Measurements from ENCODE around the gene CARD9. TPM values are rescaled to one million over a fixed set of nuclear protein-coding genes. Genes with fewer than 3 reads are reported as not detected.

The CARD9 gene
- total RNA-seq, 1 experiment from 2014 or later = 1.2 TPM

- no peaks in the 10 kb centered on the region for H3K27me3 Mint-ChIP-seq (ENCODE audit: unreplicated experiment)
- H3K27ac Mint-ChIP-seq (ENCODE audit: unreplicated experiment) = no peak overlapping the region
- peaks cover 41% of the 10 kb centered on the region for H3K36me3 Mint-ChIP-seq (ENCODE audit: insufficient read depth, unreplicated experiment)
- CTCF ChIA-PET = interaction anchor here (0.6 kb wide), 1 partner anchor 70 kb away, joined by 4 read pairs; no protein-coding TSS in a partner anchor
- TF ChIP-seq CTCF (IDR thresholded peaks at IDR 0.05; ENCODE audit: unreplicated experiment) = no peak
- no peak overlapping the region for H3K4me3 Mint-ChIP-seq (ENCODE audit: low read depth, unreplicated experiment)
- no peak for DNase-seq
- intact Hi-C loops (cut with micrococcal nuclease; ENCODE audit: unreplicated experiment) = no loop called here
- no TSS peak for BruUV-seq (replicated peaks)
- H3K4me1 Mint-ChIP-seq (ENCODE audit: low read depth, unreplicated experiment) = no peaks in the 10 kb centered on the region
- no peaks in the 10 kb centered on the region for H3K9me3 Mint-ChIP-seq (ENCODE audit: low read depth, unreplicated experiment)
Observed at GRCh38 chr9:136402067-136402466, 28.6 kb upstream of the CARD9 start.

GRCh38 chr9:136401173-136401922, 27.9 kb upstream of the CARD9 start:
- BruUV-seq (replicated peaks) = no TSS peak
- DNase-seq = no peak
- Mint-ChIP-seq H3K4me1 (ENCODE audit: low read depth, unreplicated experiment) (no peaks in the 10 kb centered on the region), H3K27ac (ENCODE audit: unreplicated experiment) (peak overlapping the region; percentile 50), H3K9me3 (ENCODE audit: low read depth, unreplicated experiment) (no peaks in the 10 kb centered on the region), H3K36me3 (ENCODE audit: insufficient read depth, unreplicated experiment) (peaks cover 38% of the 10 kb centered on the region), H3K27me3 (ENCODE audit: unreplicated experiment) (no peaks in the 10 kb centered on the region), H3K4me3 (ENCODE audit: low read depth, unreplicated experiment) (peak overlapping the region; percentile 89)
- CTCF ChIA-PET = interaction anchor here (0.6 to 0.7 kb wide), 2 partner anchors 56 to 69 kb away, joined by 4 read pairs; no protein-coding TSS in a partner anchor
- intact Hi-C loops (cut with micrococcal nuclease; ENCODE audit: unreplicated experiment) = no loop called here
- no peak for TF ChIP-seq CTCF (IDR thresholded peaks at IDR 0.05; ENCODE audit: unreplicated experiment)

GRCh38 chr9:136400038-136400834, 26.8 kb upstream of the CARD9 start, which contains the start of gene SNAPC4:
Gene SNAPC4 (minus strand): TSS chr9:136400170. CDS start chr9:136398428, 1,742 bp downstream.
- Mint-ChIP-seq H3K27me3 (ENCODE audit: unreplicated experiment) (no peaks in the 10 kb centered on the region), H3K36me3 (ENCODE audit: insufficient read depth, unreplicated experiment) (peaks cover 35% of the 10 kb centered on the region), H3K9me3 (ENCODE audit: low read depth, unreplicated experiment) (no peaks in the 10 kb centered on the region), H3K4me1 (ENCODE audit: low read depth, unreplicated experiment) (no peaks in the 10 kb centered on the region), H3K4me3 (ENCODE audit: low read depth, unreplicated experiment) (peak within 1 kb of the TSS; percentile 89), H3K27ac (ENCODE audit: unreplicated experiment) (peak within 1 kb of the TSS; percentile 60)
- TF ChIP-seq CTCF (IDR thresholded peaks at IDR 0.05; ENCODE audit: unreplicated experiment) = peak; percentile 83
- peak; percentile 83 for DNase-seq
- intact Hi-C loops (cut with micrococcal nuclease; ENCODE audit: unreplicated experiment) = no loop called here
- CTCF ChIA-PET = interaction anchor here (0.7 kb wide), 1 partner anchor 55 kb away, joined by 4 read pairs; no protein-coding TSS in a partner anchor
- BruUV-seq (replicated peaks) = no TSS peak

- no peak for TF ChIP-seq CTCF (IDR thresholded peaks at IDR 0.05; ENCODE audit: unreplicated experiment)
- no TSS peak for BruUV-seq (replicated peaks)
- DNase-seq = peak; percentile 26
Observed at GRCh38 chr9:136399176-136400037, 25.9 kb upstream of the CARD9 start.

More at GRCh38 chr9:136399176-136400037, 25.9 kb upstream of the CARD9 start:
- peak overlapping the region; percentile 89 for H3K4me3 Mint-ChIP-seq (ENCODE audit: low read depth, unreplicated experiment)
- H3K36me3 Mint-ChIP-seq (ENCODE audit: insufficient read depth, unreplicated experiment) = peaks cover 31% of the 10 kb centered on the region
- H3K4me1 Mint-ChIP-seq (ENCODE audit: low read depth, unreplicated experiment) = no peaks in the 10 kb centered on the region
- peak overlapping the region; percentile 60 for H3K27ac Mint-ChIP-seq (ENCODE audit: unreplicated experiment)
- CTCF ChIA-PET = no interaction called here
- no peaks in the 10 kb centered on the region for H3K27me3 Mint-ChIP-seq (ENCODE audit: unreplicated experiment)
- no peaks in the 10 kb centered on the region for H3K9me3 Mint-ChIP-seq (ENCODE audit: low read depth, unreplicated experiment)
- intact Hi-C loops (cut with micrococcal nuclease; ENCODE audit: unreplicated experiment) = no loop called here
